Activated T-cell treated with anti-CD3 and anti-CD28 coated beads for 24 hours (primary cell): Measurements from ENCODE around the gene OR5B3.
"Not testable (repeated sequence)": the region's sequence is repeated elsewhere in the genome, so short reads cannot be mapped to it uniquely, and the experiment has no call there.

Source experiments
- DNase-seq: peaks from one replicate; pipeline ENCODE4 v3.0.0-alpha.2; 2020; ENCODE audit warnings: low read depth

OR5B3 gene

GRCh38 chr11:58406774-58407173 lies at the start of gene OR5B3:
OR5B3 (minus strand) TSS chr11:58406874; CDS start chr11:58403409, 3,465 bp downstream.
- DNase-seq: no peak

- DNase-seq: no peak
Measured at GRCh38 chr11:58451585-58451984, 44.9 kb upstream of the OR5B3 start.

GRCh38 chr11:58446294-58446693 lies 39.6 kb upstream of the OR5B3 start:
- no peak for DNase-seq

- no peak for DNase-seq
Measured at GRCh38 chr11:58444300-58444699, 37.6 kb upstream of the OR5B3 start.

GRCh38 chr11:58442136-58442535 lies 35.5 kb upstream of the OR5B3 start, which contains the start of gene OR5B12:
OR5B12 (minus strand) TSS chr11:58442236; CDS start chr11:58440151, 2,085 bp downstream.
- DNase-seq: no peak

- no peak for DNase-seq
Measured at GRCh38 chr11:58438486-58438885, 31.8 kb upstream of the OR5B3 start.

- no peak for DNase-seq
Measured at GRCh38 chr11:58434217-58434616, 27.5 kb upstream of the OR5B3 start.

GRCh38 chr11:58433638-58434203 lies 27.0 kb upstream of the OR5B3 start:
- DNase-seq: no peak

GRCh38 chr11:58429273-58429672 lies 22.6 kb upstream of the OR5B3 start:
- no peak for DNase-seq

- DNase-seq: no peak
Measured at GRCh38 chr11:58428021-58428420, 21.3 kb upstream of the OR5B3 start, which contains the start of gene OR5B2. OR5B2 (minus strand) TSS chr11:58428121; CDS start chr11:58423261, 4,860 bp downstream.

GRCh38 chr11:58399622-58400021 lies 7.1 kb downstream of the OR5B3 start:
- not testable (repeated sequence) for DNase-seq

- DNase-seq: no peak
Measured at GRCh38 chr11:58395581-58395980, 11.1 kb downstream of the OR5B3 start.

- no peak for DNase-seq
Measured at GRCh38 chr11:58394195-58394594, 12.5 kb downstream of the OR5B3 start.

GRCh38 chr11:58392746-58393145 lies 13.9 kb downstream of the OR5B3 start:
- no peak for DNase-seq

GRCh38 chr11:58391879-58392278 lies 14.8 kb downstream of the OR5B3 start:
- DNase-seq: no peak

GRCh38 chr11:58390551-58391063 lies 16.1 kb downstream of the OR5B3 start:
- no peak for DNase-seq

- no peak for DNase-seq
Measured at GRCh38 chr11:58358969-58359368, 47.7 kb downstream of the OR5B3 start, which contains the start of gene OR5B17. OR5B17 (minus strand) TSS chr11:58359069; CDS start chr11:58359069, 0 bp downstream.

- DNase-seq: no peak
Measured at GRCh38 chr11:58354727-58355126, 51.9 kb downstream of the OR5B3 start.
